Ammon's horn (tissue), 1 donor: ENCODE results near the gene NPTX1.

Source experiments
- DNase-seq: peaks from one replicate; pipeline ENCODE4 v3.0.0-alpha.2; 2016; ENCODE audit warnings: low spot score

NPTX1 gene

GRCh38 chr17:80478487-80479245, 2.3 kb upstream of the NPTX1 start:
- no peak for DNase-seq

DNA sequence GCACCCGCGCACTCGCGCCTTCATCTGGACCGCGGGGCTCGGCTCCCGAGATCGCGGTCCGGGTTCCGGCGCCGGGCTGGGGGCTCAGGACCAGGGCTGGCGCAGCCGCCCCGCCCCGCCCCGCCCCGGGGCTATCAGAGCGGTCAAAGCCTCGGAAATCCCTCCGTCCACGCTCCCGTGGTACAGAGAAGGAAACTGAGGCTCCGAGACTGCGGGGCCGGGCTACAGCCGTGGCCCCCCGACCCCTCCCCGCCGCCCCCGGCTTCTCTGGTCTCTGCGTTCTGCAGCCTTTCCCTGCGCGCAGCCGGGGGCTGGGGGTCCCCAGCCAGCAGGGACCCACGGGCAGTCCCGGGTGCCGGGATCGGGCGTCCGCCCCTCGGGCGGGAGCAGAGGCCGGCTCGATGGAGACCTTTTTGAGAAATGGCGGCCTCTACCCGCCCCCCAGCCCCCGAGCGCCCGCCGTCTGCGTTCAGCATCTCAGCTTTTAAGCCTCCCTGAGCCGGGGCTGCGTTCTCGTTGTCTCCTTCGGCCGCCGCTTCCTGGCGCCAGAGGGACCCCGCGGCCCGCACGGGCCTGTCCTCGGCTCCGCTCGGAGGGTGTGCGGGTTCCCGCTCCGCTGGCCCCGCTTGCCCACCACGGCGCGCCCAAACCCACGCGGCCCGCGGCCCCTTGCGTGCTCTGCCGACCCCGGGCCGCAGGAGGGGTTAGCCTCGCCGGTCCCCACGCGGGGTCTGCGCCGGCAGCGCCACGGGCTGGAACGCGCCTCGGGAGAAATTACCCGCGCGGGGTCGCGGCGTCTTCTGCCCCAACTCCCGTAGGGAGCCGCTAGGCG, 1.5 kb upstream of the NPTX1 start:
- DNase-seq, result peak; percentile 60

- DNase-seq, result no peak
Measured at GRCh38 chr17:80476877-80477646, 655 bp upstream of the NPTX1 start.

DNA sequence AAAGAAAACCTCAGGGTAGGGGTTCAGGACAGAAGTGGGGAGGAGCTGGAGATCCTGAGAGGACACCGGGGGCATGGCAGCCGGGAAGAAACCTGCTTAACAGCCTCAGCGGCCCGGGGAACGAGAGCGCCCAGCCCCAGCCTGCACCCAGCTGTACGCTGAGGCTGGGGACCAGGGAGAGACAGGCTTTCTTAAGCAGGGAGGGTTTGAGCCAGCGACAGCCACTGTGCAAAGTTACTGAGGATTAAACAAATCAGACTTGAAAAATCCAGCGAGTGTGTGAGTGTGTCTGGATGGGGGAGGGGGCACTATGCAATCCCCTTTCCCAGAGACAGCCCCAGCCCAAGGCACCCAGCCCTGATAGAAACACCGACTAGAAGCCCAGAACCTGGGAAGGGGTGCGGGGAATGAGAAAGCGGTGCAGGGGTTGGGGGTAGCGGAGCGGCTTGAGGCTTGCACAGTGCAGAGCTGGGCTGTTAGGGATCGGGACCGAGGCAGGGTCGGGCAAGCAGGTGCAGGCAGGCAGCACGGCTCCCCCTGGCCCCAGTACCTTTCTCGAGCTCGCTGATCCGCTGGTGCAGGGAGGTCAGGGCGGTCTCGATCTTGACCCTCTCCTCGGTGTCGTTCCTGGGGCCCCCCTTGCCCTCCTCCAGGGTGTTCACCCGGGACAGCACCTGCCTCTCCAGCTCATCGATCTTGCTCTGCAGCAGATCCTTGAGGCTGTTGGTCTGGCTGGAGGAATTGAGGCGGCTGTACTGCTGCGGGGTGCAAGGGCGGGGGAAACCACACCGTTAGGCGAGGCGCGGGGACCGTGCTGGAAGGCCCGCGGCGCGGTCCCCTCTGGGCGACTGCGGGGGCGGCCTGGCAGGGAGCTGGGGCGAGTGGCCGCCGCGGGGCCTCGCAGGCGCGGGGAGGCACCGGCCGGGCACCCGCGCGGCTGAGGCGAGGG, 1.2 kb downstream of the NPTX1 start:
- DNase-seq, result no peak

- no peak for DNase-seq
Measured at GRCh38 chr17:80474231-80474960, 2.0 kb downstream of the NPTX1 start.

GRCh38 chr17:80473701-80474100, 2.7 kb downstream of the NPTX1 start:
- DNase-seq, result no peak

GRCh38 chr17:80472996-80473395, 3.4 kb downstream of the NPTX1 start:
- no peak for DNase-seq

DNA sequence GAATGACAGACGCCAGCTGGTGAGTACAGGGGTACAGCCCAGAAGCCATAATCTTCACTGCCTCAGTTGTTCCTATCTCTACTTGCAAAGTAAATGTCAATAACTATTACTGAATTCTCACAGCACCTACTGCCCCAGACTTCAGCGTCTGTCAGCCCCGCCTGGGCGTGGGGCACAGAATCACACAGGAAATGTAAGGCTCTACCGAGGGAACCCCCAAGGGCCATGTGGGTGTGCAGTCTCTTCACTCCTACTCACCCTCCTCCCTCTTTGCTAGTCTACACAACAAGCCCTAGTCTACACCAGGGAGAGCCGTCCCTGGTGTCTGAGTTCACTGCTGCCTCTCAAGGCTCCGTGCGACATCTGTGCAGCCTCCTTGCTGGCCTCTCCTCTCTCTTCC, 4.5 kb downstream of the NPTX1 start:
- DNase-seq, result no peak

DNA sequence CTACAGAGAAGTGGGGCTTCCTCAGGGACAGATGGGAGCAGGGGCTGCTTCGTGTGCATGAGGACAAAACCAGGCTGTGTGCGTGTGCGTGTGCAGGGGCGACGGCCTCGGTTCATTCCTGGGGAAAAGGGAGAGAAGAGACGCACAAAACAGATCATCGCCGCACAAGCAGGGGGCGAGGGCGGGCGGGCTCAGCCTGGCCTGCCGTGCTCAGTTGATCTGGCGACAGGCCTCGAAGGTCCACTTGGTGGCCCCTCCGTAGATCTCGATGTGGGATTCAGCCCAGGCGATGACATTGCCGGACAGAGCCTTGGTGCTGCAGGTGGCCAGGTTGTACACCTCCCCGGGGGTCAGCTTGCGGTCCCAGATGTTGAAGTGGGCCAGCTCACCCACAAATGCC, 5.8 kb downstream of the NPTX1 start:
- no peak for DNase-seq

DNA sequence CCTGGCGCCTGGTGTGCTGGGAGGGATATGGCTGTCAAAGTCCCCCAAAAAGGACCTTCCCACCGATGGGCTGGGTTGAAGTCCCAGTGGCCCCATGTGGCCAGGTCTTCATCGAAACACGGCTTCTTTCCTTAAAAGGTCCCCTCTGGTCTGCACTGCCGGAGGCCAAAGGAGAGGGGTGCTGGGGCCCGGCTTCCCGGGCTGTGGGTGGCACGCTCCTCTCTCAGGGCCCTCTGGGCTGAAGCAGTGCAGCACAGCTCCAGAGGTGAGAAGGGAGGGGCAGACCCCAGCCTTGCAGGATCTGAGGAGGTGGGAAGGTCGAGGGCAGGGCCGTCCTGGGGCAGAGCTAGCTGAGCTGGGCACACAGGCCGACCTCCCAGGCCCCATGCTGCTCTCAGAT, 6.7 kb downstream of the NPTX1 start:
- no peak for DNase-seq

DNA sequence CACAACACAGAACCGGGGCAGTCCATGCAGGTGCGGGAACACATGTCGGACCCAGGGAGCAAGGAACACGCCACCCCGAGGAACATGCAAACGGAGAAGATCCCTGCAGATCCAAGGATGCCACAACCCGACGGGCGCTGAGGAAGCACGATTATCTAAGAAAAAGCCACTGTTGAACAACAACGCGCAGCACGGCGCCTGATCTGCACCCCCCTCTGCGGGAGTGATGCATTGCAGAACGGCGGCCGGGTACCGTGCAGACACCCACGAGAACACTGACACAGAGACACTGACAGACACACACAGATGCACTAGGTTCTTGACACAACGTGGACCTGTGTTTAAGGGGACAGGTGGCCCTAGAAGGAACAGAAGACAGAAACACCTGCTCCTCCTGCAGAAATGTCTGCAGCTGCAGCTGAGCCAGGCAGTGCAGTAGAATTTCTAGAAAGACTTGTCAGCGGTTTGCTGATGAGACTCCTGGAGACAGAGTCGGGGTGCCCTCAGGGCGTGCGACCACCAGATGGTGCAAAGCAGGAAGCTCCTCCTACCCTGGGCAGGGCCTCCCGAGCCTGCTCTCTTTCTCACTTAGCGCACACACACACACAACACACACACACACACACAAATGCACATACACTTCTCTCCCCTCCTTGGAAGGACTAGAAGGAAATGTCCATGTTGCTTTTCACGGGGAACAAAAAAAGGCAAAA, 7.5 kb downstream of the NPTX1 start:
- DNase-seq, result peak; percentile 58

DNA sequence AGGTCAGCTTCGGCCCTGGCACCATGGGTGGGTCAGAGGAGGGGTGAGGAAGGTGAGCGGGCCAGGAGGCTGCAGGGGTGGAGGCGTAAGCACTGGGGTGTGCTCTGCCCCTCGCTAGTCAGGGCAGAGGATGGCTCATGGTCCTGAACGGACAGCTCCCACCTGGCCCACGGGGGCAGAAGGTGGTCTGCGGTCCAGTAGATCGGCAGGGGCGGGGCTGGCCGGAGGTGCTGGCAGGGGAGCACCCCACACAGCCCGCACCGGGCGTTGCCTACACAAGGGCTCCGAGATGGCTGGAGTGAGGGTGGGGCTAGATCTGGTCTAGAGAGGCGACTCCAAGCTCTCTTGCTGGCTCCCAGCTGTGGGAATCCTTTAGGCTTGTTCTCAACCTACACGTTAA, 8.2 kb downstream of the NPTX1 start:
- no peak for DNase-seq

DNA sequence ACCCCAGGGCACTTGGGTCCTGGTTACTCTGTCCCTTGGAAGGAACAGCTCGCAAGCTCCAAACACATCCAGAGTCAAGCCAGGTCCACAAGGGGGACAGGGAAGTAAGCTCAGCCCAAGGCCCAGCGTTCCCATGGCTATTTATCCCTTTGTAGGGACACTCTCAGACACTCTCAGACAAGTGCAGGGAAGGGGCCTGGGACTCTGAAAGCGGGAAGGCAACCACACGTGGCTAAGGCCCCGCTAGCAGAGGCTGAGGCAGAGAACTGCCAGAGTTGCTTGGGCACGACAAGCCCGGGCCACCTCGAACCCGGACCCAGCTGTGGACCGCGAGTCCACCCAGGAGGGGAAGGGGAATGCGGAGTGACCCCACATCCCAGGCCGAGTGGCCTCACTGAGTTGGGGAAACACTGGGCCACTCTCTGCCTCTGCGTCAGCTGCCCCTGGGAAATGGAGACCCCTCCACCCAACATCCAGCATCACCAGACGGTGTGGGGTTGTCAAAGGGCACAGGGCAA, 10.2 kb downstream of the NPTX1 start:
- no peak for DNase-seq

DNA sequence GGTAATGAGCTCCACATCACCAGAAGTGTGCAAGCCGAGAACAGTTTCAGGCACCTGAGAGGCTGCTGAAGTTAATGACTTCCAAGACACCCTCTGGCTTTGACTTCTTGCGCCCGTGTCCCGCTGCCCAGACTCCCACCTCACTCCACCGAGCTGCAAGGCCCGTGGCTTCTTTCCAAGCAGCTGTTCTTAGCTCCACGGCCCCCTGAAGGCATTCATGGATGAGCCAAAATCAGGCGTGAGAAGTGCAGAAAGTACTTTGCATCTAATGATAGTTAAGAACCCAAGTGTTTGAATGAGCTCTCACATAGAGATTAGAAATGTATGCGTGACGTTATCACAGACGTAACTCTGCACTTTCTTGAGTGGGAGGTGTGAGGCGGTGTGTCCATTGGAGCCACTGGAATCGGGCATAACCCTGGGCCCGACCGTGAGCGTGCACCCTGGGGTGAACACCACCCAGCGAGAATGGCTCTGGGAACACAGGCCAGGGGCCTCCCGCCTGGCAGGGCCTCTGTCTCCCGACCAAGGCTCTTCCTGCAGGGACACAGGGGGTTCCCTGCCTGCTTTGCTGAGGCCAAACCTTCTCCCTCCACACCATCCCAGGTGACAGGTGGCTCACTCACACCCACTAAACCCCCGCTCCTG, 11.0 kb downstream of the NPTX1 start:
- DNase-seq, result no peak

DNA sequence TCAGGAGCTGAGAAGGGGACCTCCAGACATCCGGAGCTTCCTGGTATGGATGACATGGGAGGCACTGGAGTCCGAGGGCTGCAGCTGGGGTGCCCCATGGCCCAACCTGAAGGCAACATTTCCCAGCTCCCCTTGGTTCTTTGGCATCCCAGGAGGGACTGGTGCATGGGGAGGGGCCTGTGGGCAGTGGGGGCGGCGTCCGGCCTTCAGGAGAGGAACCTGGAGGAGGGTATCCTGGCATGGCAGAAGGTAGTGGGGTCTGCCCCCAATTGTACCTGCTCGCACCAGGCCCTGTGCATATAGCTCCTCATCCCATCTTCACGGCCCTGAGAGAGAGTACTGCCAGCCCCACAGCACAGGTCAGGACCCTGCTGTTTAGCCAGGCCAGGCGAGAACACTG, 11.9 kb downstream of the NPTX1 start:
- no peak for DNase-seq

DNA sequence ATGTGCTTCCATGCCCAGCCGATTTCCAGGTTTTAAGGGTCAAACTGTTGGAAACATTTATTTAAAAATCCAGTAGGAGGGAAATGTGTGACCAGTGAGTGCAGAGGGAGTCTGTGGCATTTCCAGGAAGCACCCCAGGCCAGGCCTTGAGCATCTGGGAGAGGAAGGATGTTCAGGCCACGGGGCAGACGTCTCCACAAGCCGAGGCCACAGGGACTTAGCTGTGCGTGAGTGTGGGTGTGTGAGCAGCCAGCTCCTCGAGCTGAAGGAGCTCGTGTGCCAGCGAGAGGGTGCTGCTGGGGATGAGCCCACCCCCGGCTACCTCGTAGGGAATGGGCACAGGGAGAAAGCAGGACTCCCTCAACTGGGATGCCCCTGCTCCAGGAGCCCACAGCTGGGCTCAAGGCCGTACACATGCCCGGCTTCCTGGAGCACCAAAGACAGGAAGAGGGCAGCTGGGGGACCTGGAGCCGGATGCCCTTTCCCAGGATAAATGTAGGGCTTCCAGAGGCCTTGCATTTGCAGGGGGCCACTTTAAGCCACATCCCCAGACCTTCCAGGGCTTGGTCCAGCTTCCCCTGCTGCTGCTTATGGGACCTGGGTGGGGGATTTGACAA, 12.5 kb downstream of the NPTX1 start:
- DNase-seq, result no peak

- DNase-seq, result no peak
Measured at GRCh38 chr17:80461528-80462160, 14.8 kb downstream of the NPTX1 start.

DNA sequence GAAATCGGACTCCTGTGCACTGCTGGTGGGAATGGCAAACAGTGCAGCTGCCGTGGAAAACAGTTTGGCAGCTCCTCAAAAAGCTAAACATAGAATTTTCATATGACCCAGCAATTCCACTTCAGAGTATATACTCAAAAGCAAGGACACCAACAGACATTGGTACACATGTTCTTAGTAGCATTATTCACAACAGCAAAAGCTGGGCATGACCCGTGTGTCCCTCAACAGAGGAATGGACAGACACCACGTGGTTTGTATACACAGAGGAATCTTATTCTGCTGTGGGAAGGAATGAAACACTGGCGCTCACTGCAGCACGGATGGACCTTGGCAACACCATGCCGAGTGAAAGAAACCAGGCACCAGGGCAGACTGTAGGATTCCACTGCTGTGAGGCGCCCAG, 16.0 kb downstream of the NPTX1 start:
- DNase-seq, result peak; percentile 57
